ENCODE results near the gene VGLL1. TPM values are rescaled to one million over a fixed set of nuclear protein-coding genes. Genes with fewer than 3 reads are reported as not detected.

VGLL1 gene
- total and polyA plus RNA-seq, 10 donors, result not detected

GRCh38 chrX:136597954-136598353 lies 65.9 kb downstream of the VGLL1 start:
- DNase-seq, result no peak
- TF ChIP-seq POLR2AphosphoS5 (IDR thresholded peaks at IDR 0.05) (no peak), CTCF (IDR thresholded peaks at IDR 0.05 in 8 of 11, conservative IDR thresholded peaks at IDR 0.05 in 3 of 11) (no peak), POLR2A (IDR thresholded peaks at IDR 0.05) (no peak)
- H3K4me1 ChIP-seq, result no peaks in the 10 kb centered on the region
- peaks cover 0 to 4% (median 0%) of the 10 kb centered on the region in 7 donors for H3K27me3 ChIP-seq (replicated peaks in 1 of 7)
- no peaks in the 10 kb centered on the region for H3K9me3 ChIP-seq
- intact Hi-C loops (cut with DNase I; ENCODE audit: low total_unique reads), result no loop called here
- H3K4me3 ChIP-seq, result no peak overlapping the region
- H3K36me3 ChIP-seq, result no peaks in the 10 kb centered on the region
- H3K27ac ChIP-seq, result no peak overlapping the region

GRCh38 chrX:136598631-136599030 lies 66.6 kb downstream of the VGLL1 start:
- WGBS, 5 donors, result 45 to 69% (median 54%) methylated on average over 8 of the region's 8 CpGs
- Histone ChIP-seq H3K27ac (no peak overlapping the region), H3K36me3 (no peaks in the 10 kb centered on the region), H3K4me1 (no peaks in the 10 kb centered on the region), H3K27me3 (replicated peaks in 1 of 7) (peaks cover 0 to 4% (median 0%) of the 10 kb centered on the region in 7 donors), H3K4me3 (no peak overlapping the region), H3K9me3 (no peaks in the 10 kb centered on the region)
- no peak for DNase-seq
- TF ChIP-seq POLR2AphosphoS5 (IDR thresholded peaks at IDR 0.05) (no peak), POLR2A (IDR thresholded peaks at IDR 0.05) (no peak), CTCF (IDR thresholded peaks at IDR 0.05 in 8 of 11, conservative IDR thresholded peaks at IDR 0.05 in 3 of 11) (no peak)
- intact Hi-C loops (cut with DNase I; ENCODE audit: low total_unique reads), result no loop called here

GRCh38 chrX:136600059-136600458 lies 68.0 kb downstream of the VGLL1 start:
- Histone ChIP-seq H3K36me3 (no peaks in the 10 kb centered on the region), H3K4me1 (no peaks in the 10 kb centered on the region), H3K27me3 (replicated peaks in 1 of 7) (peaks cover 0 to 4% (median 0%) of the 10 kb centered on the region in 7 donors), H3K4me3 (no peak overlapping the region), H3K27ac (no peak overlapping the region), H3K9me3 (no peaks in the 10 kb centered on the region)
- intact Hi-C loops (cut with DNase I; ENCODE audit: low total_unique reads), result no loop called here
- DNase-seq, result no peak
- TF ChIP-seq POLR2A (IDR thresholded peaks at IDR 0.05), result no peak
- no peak for TF ChIP-seq POLR2AphosphoS5 (IDR thresholded peaks at IDR 0.05)
- no peak for TF ChIP-seq CTCF (IDR thresholded peaks at IDR 0.05 in 8 of 11, conservative IDR thresholded peaks at IDR 0.05 in 3 of 11)
- 35 to 92% (median 73%) methylated on average over 1 of the region's 1 CpG for WGBS, 5 donors

Small RNAs within 50 kb of the gene (microRNA-seq; reads per million reads assigned to microRNA genes)
- gene MIR934, result 0 reads per million in 3 donors

Small RNAs within 50 kb of the gene (small RNA-seq; reads per million reads assigned to genes)
- gene MIR934, result 0 reads per million in 4 donors
- 0 reads per million in 4 donors for gene RF00019
- 0 reads per million in 4 donors for gene RNU6-320P

Other genes with a start within 250 kb of the VGLL1 start
- under 1 TPM in 4 of 7 donors, not detected in 3; 0.03 to 0.09 (median 0.04) TPM for gene ADGRG4, start 231.3 kb upstream of the VGLL1 start, total RNA-seq
- gene ADGRG4, start 231.3 kb upstream of the VGLL1 start, polyA plus RNA-seq, result under 1 TPM in 1 of 3 donors, not detected in 2; under 0.01 TPM
- not detected for gene BRS3, start 44.3 kb upstream of the VGLL1 start, total RNA-seq
- gene BRS3, start 44.3 kb upstream of the VGLL1 start, polyA plus RNA-seq, result not detected
- gene HTATSF1, start 34.6 kb upstream of the VGLL1 start, total RNA-seq, result 10 to 100 TPM; 21.4 to 40.5 (median 27.1) TPM
- gene HTATSF1, start 34.6 kb upstream of the VGLL1 start, polyA plus RNA-seq, result 10 to 100 TPM; 15.8 to 31.1 (median 20.3) TPM
- gene CD40LG, start 115.9 kb downstream of the VGLL1 start, total RNA-seq, result 1 to 10 TPM; 1.5 to 8.7 (median 4.3) TPM
- gene CD40LG, start 115.9 kb downstream of the VGLL1 start, polyA plus RNA-seq, result 1 to 10 TPM; 1.3 to 2.2 (median 1.8) TPM
- 10 to 100 TPM; 48.2 to 70.1 (median 63.7) TPM for gene ARHGEF6, start 248.7 kb downstream of the VGLL1 start, total RNA-seq
- gene ARHGEF6, start 248.7 kb downstream of the VGLL1 start, polyA plus RNA-seq, result 10 to 100 TPM; 13.1 to 17.7 (median 16.4) TPM

Data from spleen (tissue), 11 donors.